ENCODE data around the gene ARHGEF19. TPM values are rescaled to one million over a fixed set of nuclear protein-coding genes. Genes with fewer than 3 reads are reported as not detected.

Gene ARHGEF19
- polyA plus RNA-seq, 1 experiment: 6.7 TPM

DNA sequence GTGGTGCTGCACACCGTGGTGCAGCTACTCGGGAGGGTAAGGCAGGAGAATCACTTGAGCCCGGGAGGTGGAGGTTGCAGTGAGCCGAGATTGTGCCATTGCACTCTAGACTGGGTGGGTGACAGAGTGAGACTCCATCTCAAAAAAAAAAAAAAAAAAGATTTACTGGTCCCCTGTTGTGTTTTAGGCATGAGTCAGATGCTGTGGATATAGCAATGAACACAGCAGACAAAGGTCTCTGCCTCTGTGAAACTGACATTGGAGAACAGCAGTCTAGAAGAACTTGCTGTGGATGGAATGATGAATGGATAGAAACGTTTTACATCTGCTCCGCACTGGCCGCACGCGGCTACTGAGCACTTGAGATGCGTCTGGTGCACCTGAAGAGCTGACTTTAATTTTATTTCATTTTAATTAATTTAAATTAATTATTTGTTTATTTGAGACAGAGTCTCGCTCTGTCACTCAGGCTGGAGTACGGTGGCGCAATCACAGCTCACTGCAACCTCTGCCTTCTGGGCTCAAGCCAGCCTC is 32.1 kb downstream of the ARHGEF19 start:
- ChIA-PET CTCF (interaction anchor here (12.1 kb wide), 1 partner anchor 102 kb away, joined by 407 read pairs; the partner anchor contains the start of gene FAM131C), POLR2A (interaction anchor here (1.5 kb wide), 1 partner anchor 16 kb away, joined by 7 read pairs; no protein-coding TSS in a partner anchor)
- H3K9me3 ChIP-seq (ENCODE audit: control insufficient read depth, insufficient read depth, low read length): no peaks in the 10 kb centered on the region
- no peak overlapping the region for H3K4me3 ChIP-seq (ENCODE audit: low read depth, low read length)
- no peak overlapping the region for H3K27ac ChIP-seq (ENCODE audit: low read depth, low read length)
- no peaks in the 10 kb centered on the region for H3K27me3 ChIP-seq (ENCODE audit: control insufficient read depth, insufficient read depth, low read length)
- DNase-seq (ENCODE audit: low read depth, low spot score): no peak
- TF ChIP-seq, protein P1, sequence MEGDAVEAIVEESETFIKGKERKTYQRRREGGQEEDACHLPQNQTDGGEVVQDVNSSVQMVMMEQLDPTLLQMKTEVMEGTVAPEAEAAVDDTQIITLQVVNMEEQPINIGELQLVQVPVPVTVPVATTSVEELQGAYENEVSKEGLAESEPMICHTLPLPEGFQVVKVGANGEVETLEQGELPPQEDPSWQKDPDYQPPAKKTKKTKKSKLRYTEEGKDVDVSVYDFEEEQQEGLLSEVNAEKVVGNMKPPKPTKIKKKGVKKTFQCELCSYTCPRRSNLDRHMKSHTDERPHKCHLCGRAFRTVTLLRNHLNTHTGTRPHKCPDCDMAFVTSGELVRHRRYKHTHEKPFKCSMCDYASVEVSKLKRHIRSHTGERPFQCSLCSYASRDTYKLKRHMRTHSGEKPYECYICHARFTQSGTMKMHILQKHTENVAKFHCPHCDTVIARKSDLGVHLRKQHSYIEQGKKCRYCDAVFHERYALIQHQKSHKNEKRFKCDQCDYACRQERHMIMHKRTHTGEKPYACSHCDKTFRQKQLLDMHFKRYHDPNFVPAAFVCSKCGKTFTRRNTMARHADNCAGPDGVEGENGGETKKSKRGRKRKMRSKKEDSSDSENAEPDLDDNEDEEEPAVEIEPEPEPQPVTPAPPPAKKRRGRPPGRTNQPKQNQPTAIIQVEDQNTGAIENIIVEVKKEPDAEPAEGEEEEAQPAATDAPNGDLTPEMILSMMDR (IDR thresholded peaks at IDR 0.05; ENCODE audit: low read depth, low read length): no peak

DNA sequence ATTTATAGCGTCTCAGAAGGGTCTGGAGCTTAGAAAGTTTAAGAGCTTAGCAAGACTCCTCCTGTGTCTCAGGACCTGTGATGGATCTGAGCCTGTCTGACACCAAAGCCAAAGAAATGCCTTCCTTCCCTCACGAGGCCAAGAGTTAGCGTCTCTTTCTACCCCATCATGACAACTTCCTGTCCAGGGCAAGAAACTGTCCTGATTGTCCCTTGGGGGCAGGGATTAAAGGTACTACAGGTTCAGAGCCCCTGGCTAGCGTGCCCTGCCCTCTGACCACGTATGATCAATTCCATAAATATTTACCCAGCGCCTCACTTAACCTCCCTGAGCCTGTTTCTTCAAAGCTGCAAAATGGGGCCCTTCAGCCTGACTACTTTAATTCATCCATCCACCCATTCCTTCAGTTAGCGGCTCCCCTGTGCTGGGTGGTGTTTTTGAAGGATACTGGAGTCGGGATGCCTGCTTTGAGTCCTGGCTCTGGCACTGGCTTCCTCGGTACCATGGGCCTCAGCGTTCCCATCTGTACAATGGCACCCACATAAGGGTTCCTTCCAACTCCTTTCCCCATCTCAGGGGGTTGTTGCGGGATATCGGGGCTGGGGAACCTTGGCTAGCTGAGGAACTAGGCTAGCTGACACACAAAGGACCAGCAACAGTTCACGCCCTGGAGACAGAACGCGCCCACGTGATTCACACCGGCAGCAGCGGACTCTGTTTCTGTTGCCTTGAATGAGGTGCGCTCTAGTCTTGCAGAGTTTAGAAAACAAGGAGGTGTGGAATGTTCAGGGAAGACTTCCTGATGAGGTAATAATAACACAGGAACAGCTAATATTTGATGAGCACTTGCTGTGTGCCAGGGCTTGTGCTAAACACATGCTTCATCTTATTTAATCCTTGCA is 33.6 kb downstream of the ARHGEF19 start:
- no peaks in the 10 kb centered on the region for H3K9me3 ChIP-seq (ENCODE audit: control insufficient read depth, insufficient read depth, low read length)
- DNase-seq (ENCODE audit: low read depth, low spot score): no peak
- no peak overlapping the region for H3K27ac ChIP-seq (ENCODE audit: low read depth, low read length)
- TF ChIP-seq, protein P1 (IDR thresholded peaks at IDR 0.05; ENCODE audit: low read depth, low read length): no peak
- ChIA-PET CTCF (interaction anchor here (0.9 to 1.8 kb wide), 2 partner anchors 97 to 100 kb away, joined by 3 to 7 read pairs; no protein-coding TSS in a partner anchor), POLR2A (no interaction called here)
- no peak overlapping the region for H3K4me3 ChIP-seq (ENCODE audit: low read depth, low read length)
- H3K27me3 ChIP-seq (ENCODE audit: control insufficient read depth, insufficient read depth, low read length): no peaks in the 10 kb centered on the region

DNA sequence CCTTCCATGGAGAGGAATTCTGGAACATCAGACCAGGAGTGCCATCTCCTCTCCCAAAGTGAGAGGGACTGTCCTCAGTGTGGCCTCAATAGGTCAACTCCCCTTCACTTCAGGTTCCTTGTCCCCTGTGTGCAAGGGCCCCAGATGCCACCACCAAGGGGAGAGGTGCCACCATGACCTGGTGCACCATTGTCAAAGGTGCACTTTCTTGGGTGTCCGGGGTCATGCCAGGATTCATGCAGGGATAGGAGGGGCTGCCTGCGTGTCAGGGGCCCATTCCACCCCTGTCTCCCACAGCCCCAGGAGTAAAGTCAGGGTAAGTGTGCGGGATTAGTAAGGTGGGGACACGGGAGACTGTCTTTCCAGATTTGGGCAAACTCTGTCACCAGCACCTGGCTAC is 35.1 kb downstream of the ARHGEF19 start:
- ChIA-PET POLR2A (interaction anchor here (0.8 kb wide), 1 partner anchor 35 kb away, joined by 5 read pairs; no protein-coding TSS in a partner anchor), CTCF (no interaction called here)
- no peak for DNase-seq (ENCODE audit: low read depth, low spot score)
- no peak overlapping the region for H3K27ac ChIP-seq (ENCODE audit: low read depth, low read length)
- TF ChIP-seq, protein P1 (IDR thresholded peaks at IDR 0.05; ENCODE audit: low read depth, low read length): no peak
- no peaks in the 10 kb centered on the region for H3K27me3 ChIP-seq (ENCODE audit: control insufficient read depth, insufficient read depth, low read length)
- H3K4me3 ChIP-seq (ENCODE audit: low read depth, low read length): no peak overlapping the region
- H3K9me3 ChIP-seq (ENCODE audit: control insufficient read depth, insufficient read depth, low read length): no peaks in the 10 kb centered on the region

DNA sequence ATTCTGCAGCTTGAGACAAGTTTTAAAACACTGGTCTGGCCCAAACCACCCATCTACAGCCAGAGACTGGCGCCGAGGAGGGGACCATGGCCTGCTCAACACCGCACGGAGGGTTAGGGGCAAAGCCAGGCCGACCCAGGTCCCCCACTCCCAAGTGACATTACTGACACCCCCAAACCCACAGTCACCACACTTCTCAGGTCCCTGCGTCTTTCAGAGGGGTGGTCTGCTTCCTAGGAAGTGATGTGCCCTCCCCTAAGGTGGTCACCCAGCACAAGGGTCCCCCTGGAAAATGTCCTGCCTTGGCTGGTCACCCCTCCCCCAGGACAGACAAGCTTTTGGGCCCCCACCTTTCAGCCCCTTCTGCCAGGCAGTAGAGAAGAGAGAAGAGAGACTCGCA is 35.8 kb downstream of the ARHGEF19 start:
- H3K9me3 ChIP-seq (ENCODE audit: control insufficient read depth, insufficient read depth, low read length): no peaks in the 10 kb centered on the region
- ChIA-PET CTCF (interaction anchor here (1.0 kb wide), 1 partner anchor 98 kb away, joined by 4 read pairs; no protein-coding TSS in a partner anchor), POLR2A (interaction anchor here (0.8 kb wide), 1 partner anchor 35 kb away, joined by 5 read pairs; no protein-coding TSS in a partner anchor)
- H3K27me3 ChIP-seq (ENCODE audit: control insufficient read depth, insufficient read depth, low read length): no peaks in the 10 kb centered on the region
- TF ChIP-seq, protein P1 (IDR thresholded peaks at IDR 0.05; ENCODE audit: low read depth, low read length): no peak
- no peak for DNase-seq (ENCODE audit: low read depth, low spot score)
- no peak overlapping the region for H3K4me3 ChIP-seq (ENCODE audit: low read depth, low read length)
- H3K27ac ChIP-seq (ENCODE audit: low read depth, low read length): peak overlapping the region; percentile 82
